Activated CD4-positive, CD25-positive, alpha-beta regulatory T cell treated with anti-CD3 and anti-CD28 coated beads, Interleukin-2, amount 50 U/mL, for 24 hours (primary cell): Measurements from ENCODE around the gene LRG1.

Experiments
- ATAC-seq, 2 donors: fragments of 150-1000 bp; cut with Tn5 transposase; one replicate each; pipeline ENCODE4 v1.10.0; 2021; ENCODE audit warnings: mild to moderate bottlenecking in 1 of 2, moderate library complexity in 1 of 2

The LRG1 gene, protein sequence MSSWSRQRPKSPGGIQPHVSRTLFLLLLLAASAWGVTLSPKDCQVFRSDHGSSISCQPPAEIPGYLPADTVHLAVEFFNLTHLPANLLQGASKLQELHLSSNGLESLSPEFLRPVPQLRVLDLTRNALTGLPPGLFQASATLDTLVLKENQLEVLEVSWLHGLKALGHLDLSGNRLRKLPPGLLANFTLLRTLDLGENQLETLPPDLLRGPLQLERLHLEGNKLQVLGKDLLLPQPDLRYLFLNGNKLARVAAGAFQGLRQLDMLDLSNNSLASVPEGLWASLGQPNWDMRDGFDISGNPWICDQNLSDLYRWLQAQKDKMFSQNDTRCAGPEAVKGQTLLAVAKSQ

GRCh38 chr19:4539693-4540581, at the start of gene LRG1:
TSS of gene LRG1 (minus strand) at chr19:4540036. CDS start at chr19:4540013, 23 bp downstream.
- peak; percentile 45 to 56 for ATAC-seq

GRCh38 chr19:4588291-4588761, 48.5 kb upstream of the LRG1 start:
- ATAC-seq = no peak

DNA sequence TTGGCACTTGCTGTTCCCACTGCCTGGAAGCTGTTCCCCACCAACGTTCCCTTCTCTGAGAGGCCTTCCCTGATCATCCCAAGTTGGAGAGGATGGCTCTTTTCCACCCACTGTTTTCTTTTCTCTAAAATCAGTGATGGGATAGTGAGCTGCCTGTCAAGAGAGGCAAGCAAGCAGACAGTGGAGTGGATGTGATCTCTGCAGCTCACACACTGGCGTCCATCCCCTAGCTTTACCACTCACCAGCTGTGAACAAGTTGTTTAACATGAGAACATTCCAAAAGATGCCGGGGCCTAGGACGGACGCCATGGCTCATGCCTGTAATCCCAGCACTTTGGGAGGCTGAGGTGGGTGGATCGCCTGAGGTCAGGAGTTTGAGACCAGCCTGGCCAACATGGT, 47.7 kb upstream of the LRG1 start:
- no peak for ATAC-seq

DNA sequence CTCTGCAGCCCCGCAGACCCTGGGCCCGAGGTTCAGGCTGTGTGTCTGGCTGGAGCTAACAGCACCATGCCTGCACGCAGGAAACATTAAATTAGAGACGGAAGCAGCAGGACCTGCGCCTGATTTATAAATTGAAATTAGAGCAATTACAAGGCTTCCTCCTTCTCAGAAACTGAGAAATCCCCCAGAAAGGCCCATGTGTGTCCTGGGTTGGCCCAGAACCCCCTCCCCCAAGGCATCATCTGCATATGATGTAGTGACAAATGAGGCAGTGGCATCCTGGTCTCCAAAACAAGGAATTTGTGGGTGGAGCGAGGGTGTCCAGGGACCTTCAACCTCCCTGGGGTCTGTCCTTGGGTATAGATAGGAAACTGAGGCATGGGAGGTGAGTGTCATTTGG, 46.9 kb upstream of the LRG1 start:
- ATAC-seq = no peak

GRCh38 chr19:4586245-4586644, 46.4 kb upstream of the LRG1 start:
- ATAC-seq = no peak

DNA sequence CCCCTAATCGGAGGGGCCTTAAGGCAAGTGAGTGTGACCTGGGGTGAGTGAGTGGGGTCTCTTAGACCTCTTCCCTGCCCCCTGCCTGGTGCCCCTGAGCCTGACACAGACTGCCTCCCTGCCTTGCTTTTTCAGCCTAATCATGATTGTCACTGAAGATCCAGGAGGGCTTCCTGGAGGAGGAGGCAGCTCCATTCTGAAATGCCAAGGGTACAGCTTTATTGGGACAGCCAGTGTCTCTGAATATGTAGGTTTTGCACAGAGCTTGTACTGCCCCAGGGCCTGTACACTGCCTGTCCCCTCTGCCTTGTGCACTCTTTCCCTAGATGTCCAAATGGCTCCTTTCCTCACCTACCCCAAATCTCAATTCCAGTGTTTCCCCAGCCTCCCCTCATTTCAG, 45.7 kb upstream of the LRG1 start:
- no peak for ATAC-seq

- ATAC-seq = no peak
These were observed 45.0 kb upstream of the LRG1 start for GRCh38 chr19:4584670-4585460.

DNA sequence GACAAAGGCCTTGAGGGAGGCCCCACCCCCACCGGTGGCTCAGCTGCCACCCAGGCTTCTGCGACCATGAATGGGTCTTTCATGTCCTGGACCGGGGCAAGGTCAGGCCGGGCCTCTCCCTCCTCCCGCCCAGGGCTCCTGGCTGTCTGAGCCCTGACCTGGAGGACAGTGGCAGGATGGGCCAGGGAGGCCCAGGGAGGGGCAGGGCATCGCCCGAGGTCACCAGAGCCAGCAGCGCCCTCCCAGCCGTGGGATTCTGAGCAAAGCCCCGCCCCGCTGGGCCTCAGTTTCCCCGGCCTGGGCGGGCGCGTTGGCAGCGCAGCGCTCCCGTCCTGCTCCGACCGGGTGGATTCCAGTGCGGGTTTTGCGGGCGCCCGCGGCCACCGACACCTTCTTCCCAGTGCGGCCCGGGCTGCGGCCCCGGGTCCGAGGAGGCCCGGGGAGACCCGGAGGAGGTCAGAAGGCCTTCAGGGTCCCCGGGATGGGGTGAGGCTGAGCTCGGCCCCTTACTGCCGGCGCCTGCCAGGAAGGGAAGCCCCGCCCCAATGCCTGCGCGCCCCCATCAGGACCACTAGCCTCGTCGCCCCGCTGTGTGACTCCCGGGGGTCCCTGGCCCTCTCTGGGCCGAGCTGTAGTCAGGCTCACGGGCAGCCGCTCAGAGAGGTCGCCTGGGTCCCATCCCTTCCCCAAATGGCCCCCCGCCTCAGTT, 44.3 kb upstream of the LRG1 start:
- ATAC-seq = no peak

GRCh38 chr19:4582980-4583842, 43.4 kb upstream of the LRG1 start:
- ATAC-seq = no peak

DNA sequence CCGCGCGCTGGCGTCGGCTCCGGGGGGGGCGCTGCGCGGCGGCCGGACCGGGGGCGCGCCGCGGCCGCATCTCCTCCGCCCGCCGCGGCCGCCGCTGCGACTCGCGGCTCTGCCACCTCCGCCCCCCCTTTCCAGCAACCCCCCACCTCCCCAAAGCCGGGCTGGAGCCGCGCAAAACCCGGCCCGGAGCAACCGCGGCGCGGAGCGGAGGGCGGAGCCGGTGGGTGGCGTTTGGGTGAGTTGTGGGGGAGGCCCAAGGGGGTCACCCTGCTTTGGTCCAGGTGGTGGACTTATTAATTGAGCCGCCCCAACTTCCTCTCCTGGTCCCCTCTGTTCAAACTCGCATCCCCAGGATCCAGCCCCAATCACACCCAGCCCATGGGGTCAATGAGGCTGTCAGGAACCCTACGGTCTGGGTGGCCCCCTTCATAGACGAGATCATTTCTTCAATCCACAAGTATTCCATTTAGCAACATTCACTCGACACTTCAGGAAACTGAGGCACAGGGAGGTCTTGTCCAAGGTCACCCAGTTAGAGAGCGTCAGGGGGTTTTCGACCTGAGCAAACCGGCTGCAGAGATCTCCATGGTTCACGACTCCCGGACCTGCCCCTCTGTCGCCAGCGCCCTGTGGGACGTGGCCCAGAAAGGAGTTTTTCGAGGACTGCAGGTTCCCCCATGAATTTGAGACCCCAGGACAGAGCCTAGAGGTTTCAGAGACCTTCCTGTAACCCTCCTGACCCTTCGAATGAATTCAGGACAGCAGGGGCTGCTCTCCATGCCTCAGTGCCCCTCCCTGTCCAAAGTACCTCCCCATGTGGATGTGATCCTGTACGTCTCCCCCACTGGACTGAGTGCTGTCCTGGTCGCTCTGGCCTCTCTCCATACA, 42.1 kb upstream of the LRG1 start:
- ATAC-seq = peak in 1 of 2 donors; percentile 17

GRCh38 chr19:4580961-4581665, 41.3 kb upstream of the LRG1 start:
- ATAC-seq = no peak

DNA sequence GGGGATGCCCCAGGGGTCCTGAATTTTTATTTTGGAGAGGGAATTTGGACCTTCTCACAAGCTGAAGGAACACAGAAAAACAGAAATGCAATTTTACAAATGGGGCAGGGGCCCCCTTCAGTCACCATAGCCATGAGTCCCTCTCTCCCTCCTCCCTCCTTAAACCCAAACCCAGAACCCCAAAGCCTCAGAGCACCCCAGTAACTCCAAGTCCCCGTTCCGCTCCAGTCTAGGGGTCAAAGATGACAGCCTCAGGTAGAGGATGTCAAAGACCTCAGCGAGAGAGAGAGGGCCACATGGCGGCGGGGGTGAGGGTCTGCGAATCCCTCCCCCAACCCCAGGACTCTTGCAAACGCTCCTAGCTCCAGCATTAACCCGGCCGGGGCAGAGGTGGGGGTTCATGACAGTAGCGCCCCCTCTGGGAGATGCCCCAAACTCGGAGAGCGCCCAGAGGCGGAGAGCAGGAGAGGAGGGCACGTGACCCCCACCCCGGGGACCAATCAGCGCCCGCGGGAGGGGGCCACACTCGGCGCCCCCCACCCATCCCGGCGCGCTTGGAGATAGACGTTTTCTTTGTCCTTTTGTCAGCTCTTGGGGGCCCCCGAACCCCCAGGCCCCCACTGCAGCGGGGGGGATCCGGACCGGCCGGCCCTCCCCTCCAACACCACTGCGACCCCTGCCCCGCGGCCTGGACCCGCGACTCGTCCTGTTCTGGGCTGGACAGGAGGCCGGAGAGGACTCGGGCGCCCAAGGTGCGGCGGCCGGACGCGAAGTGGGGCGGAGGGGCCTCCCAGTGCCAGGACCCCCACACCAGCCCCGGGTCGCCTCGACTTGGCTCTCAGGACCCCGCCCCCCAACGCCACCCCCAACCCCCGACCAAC, 40.4 kb upstream of the LRG1 start:
- ATAC-seq = no peak

DNA sequence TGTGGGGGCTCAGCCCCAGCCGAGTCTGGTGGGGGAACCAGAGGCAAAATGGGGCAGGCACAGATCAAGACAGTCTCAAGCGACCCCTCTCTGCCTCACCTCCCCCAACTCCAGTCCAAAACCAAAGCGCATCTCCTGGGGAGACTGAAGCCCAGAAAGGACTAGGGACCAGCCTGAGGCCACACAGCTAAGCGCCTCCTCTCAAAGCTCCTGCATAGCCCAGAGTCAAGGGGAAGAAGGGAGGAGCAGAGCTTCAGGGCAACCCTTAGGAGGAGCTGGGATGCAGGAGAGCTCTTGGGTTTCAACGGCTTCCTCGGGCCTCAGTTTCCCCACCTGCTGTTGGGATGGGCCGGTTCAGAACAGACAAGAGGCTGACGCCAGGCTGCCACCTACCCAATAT, 39.6 kb upstream of the LRG1 start:
- no peak for ATAC-seq

- ATAC-seq = no peak
These were observed 38.9 kb upstream of the LRG1 start for GRCh38 chr19:4578552-4579248.

GRCh38 chr19:4577020-4577782, 37.4 kb upstream of the LRG1 start:
- ATAC-seq = no peak

DNA sequence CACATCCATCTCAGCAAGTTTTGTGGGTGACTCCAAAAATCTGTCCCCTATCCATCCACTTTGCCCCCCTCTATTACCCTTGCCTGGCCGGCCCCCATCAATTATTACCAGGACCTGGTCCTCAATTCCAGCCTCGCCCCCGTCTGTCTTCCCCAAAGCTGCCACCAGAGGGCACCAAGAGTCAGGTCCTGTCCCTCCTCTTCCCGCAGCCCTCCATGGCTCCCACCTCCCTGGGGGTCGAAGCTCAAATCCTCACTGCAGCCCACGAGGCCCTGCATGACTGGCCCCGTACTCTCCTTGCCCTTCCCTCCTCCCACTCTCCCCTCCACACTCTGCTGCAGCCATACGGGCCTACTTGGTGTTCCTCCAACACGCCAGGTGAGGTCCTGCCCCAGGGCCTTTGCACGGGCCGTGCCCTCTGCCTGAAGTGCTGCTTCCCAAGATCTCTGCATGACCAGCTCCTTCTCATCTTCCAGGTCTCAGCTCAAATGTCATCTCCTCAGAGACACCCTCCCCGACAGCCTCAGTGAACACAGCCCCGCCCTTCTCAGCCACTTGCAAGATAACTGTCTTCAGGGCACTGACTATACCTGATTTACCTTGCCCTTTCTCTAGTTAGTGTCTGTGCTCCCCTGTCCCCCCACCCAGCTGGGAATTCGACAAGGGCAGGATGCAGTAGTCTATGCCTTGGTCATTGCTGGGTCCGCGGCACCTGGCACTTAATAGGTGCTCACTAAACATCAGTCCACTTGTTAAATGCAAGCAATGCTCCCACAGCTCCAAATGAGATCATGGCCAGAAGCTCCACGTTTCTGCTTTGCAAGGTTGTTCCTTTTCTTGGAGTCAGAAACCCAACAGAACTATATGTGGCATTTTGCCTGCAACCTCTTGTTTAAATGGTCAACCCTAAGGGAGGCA, 36.4 kb upstream of the LRG1 start:
- ATAC-seq = no peak
